Fibroblast of mammary gland (primary cell): ENCODE data around the gene WDHD1.
A peak's percentile ranks its signal among the peaks of the same experiment; 100 is the strongest.

Experiments
- DNase-seq: peaks from one replicate; pipeline ENCODE4 v3.0.0-alpha.2; 2010; ENCODE audit warnings: low read depth
- H3K4me3 ChIP-seq: 2 replicates; pipeline ENCODE4 v1.5.1; 2011; ENCODE audit warnings: low read depth, mild to moderate bottlenecking, low read length, moderate library complexity; ENCODE audit not compliant: control insufficient read depth
- CTCF ChIP-seq: conservative IDR thresholded peaks from 2 replicates; pipeline ENCODE4 v1.5.1; 2011; ENCODE audit warnings: low read depth, low read length, inconsistent platforms; ENCODE audit not compliant: control insufficient read depth, insufficient read depth

Gene WDHD1

GRCh38 chr14:54985156-54985555 lies 41.7 kb downstream of the WDHD1 start:
- TF ChIP-seq CTCF = no peak
- H3K4me3 ChIP-seq = no peak overlapping the region
- DNase-seq = no peak

- peak; percentile 10 for TF ChIP-seq CTCF
- no peak overlapping the region for H3K4me3 ChIP-seq
- peak; percentile 32 for DNase-seq
Observed at GRCh38 chr14:54981698-54982097, 45.2 kb downstream of the WDHD1 start.

GRCh38 chr14:54979039-54979438 lies 47.9 kb downstream of the WDHD1 start:
- H3K4me3 ChIP-seq = no peak overlapping the region
- no peak for TF ChIP-seq CTCF
- no peak for DNase-seq

- no peak overlapping the region for H3K4me3 ChIP-seq
- DNase-seq = peak; percentile 82
- TF ChIP-seq CTCF = no peak
Observed at GRCh38 chr14:54976316-54976715, 50.6 kb downstream of the WDHD1 start.

GRCh38 chr14:54975856-54976255 lies 51.0 kb downstream of the WDHD1 start:
- peak; percentile 10 for DNase-seq
- no peak overlapping the region for H3K4me3 ChIP-seq
- TF ChIP-seq CTCF = no peak

GRCh38 chr14:54974788-54975414 lies 52.0 kb downstream of the WDHD1 start:
- no peak overlapping the region for H3K4me3 ChIP-seq
- no peak for TF ChIP-seq CTCF
- DNase-seq = no peak

- DNase-seq = no peak
- no peak for TF ChIP-seq CTCF
- H3K4me3 ChIP-seq = no peak overlapping the region
Observed at GRCh38 chr14:54967496-54967895, 59.4 kb downstream of the WDHD1 start.
